Natural killer cell (primary cell): ENCODE results near the gene ACOT11. TPM values are rescaled to one million over a fixed set of nuclear protein-coding genes. Genes with fewer than 3 reads are reported as not detected.
A peak's percentile ranks its signal among the peaks of the same experiment; 100 is the strongest.

Experiments
- ATAC-seq, 3 donors: fragments of 150-1000 bp in 2 of 3; fragments of 200-7000 bp in 1 of 3; cut with Tn5 transposase; 1 replicate in 1 of 3; 2 replicates in 2 of 3; pipeline ENCODE4 v1.10.0; 2021; ENCODE audit warnings: mild to moderate bottlenecking in 2 of 3, moderate library complexity in 2 of 3
- DNase-seq, 2 donors: peaks; one replicate each; pipeline versions ENCODE4 v3.0.0 to v3.0.0-alpha.2; 2013 to 2021; ENCODE audit warnings: mixed read lengths in 1 of 2
- H3K27ac ChIP-seq: one replicate; pipeline ENCODE4 v1.5.1; 2013; ENCODE audit warnings: mild to moderate bottlenecking, low read length
- H3K27me3 ChIP-seq: one replicate; pipeline ENCODE4 v1.6.1; 2013; ENCODE audit warnings: low read length; ENCODE audit not compliant: control insufficient read depth, insufficient read depth
- H3K36me3 ChIP-seq: one replicate; pipeline ENCODE4 v1.6.1; 2013; ENCODE audit warnings: low read length; ENCODE audit not compliant: control insufficient read depth, insufficient read depth
- H3K4me1 ChIP-seq: one replicate; pipeline ENCODE4 v1.6.1; 2013; ENCODE audit warnings: low read length; ENCODE audit not compliant: control insufficient read depth, insufficient read depth
- H3K4me3 ChIP-seq: one replicate; pipeline ENCODE4 v1.5.1; 2013; ENCODE audit warnings: low read length
- H3K9me3 ChIP-seq: one replicate; pipeline ENCODE4 v1.6.1; 2013; ENCODE audit warnings: low read length; ENCODE audit not compliant: control insufficient read depth, insufficient read depth
- H3K27ac Mint-ChIP-seq, 2 donors: one replicate each; pipeline ENCODE4 v1.8.0; 2022; ENCODE audit warnings: mild to moderate bottlenecking in 2 of 2, mixed read lengths in 2 of 2, moderate library complexity in 1 of 2
- H3K27me3 Mint-ChIP-seq, 2 donors: one replicate each; pipeline ENCODE4 v1.8.0; 2022; ENCODE audit warnings: low read depth in 2 of 2, mixed read lengths in 2 of 2
- H3K36me3 Mint-ChIP-seq: one replicate; pipeline ENCODE4 v1.8.0; 2022; ENCODE audit warnings: mixed read lengths
- H3K4me1 Mint-ChIP-seq, 2 donors: one replicate each; pipeline ENCODE4 v1.8.0; 2022; ENCODE audit warnings: mixed read lengths in 2 of 2
- H3K4me3 Mint-ChIP-seq: one replicate; pipeline ENCODE4 v1.8.0; 2022; ENCODE audit warnings: mild to moderate bottlenecking, moderate library complexity, mixed read lengths
- H3K9me3 Mint-ChIP-seq, 2 donors: one replicate each; pipeline ENCODE4 v1.8.0; 2022; ENCODE audit warnings: mixed read lengths in 2 of 2
- CTCF ChIP-seq: fragments of 200-600 bp; IDR thresholded peaks from one replicate; pipeline ENCODE4 v1.8.0; 2022; ENCODE audit warnings: antibody characterized with exemption
- WGBS: methylation state at CpG from one replicate; pipeline ENCODE4 v1.1.7; 2013; ENCODE audit warnings: missing lambda C conversion rate; ENCODE audit not compliant: insufficient coverage; 5-methylcytosine and 5-hydroxymethylcytosine counted together
- intact Hi-C: fragments of 100-400 bp; cut with micrococcal nuclease; formaldehyde crosslinking; loops from one replicate; pipeline ENCODE4 v1.14.2; 2022
- total RNA-seq, 4 donors: library from RNA; stranded (reverse); fragments of 120-200 nt in 1 of 4; gene quantifications; one replicate each; pipeline versions ENCODE4 v1.2.3 to v1.2.4, GENCODE V29; 2013 to 2022

The ACOT11 gene
- total RNA-seq, 3 donors from 2014 or later (not counting 1 experiment from before 2014, with no cell fraction given), result 0.61 to 1.2 (median 0.85) TPM

GRCh38 chr1:54571326-54571725 lies 23.3 kb downstream of the ACOT11 start:
- H3K27me3 ChIP-seq, result no peaks in the 10 kb centered on the region
- H3K4me3 ChIP-seq, result no peak overlapping the region
- Mint-ChIP-seq H3K9me3 (no peaks in the 10 kb centered on the region), H3K27ac (peak overlapping the region in 1 of 2 donors; percentile 21), H3K27me3 (peaks cover 0 to 3% of the 10 kb centered on the region in 2 donors), H3K4me3 (no peak overlapping the region), H3K4me1 (peaks cover 4 to 10% of the 10 kb centered on the region in 2 donors), H3K36me3 (no peaks in the 10 kb centered on the region)
- 93% methylated on average over 3 of the region's 3 CpGs for WGBS
- no peaks in the 10 kb centered on the region for H3K9me3 ChIP-seq
- DNase-seq, result no peak
- no peak for ATAC-seq
- peaks cover 5% of the 10 kb centered on the region for H3K4me1 ChIP-seq
- no peak overlapping the region for H3K27ac ChIP-seq
- intact Hi-C loops, result no loop called here
- no peak for TF ChIP-seq CTCF
- H3K36me3 ChIP-seq, result no peaks in the 10 kb centered on the region

DNA sequence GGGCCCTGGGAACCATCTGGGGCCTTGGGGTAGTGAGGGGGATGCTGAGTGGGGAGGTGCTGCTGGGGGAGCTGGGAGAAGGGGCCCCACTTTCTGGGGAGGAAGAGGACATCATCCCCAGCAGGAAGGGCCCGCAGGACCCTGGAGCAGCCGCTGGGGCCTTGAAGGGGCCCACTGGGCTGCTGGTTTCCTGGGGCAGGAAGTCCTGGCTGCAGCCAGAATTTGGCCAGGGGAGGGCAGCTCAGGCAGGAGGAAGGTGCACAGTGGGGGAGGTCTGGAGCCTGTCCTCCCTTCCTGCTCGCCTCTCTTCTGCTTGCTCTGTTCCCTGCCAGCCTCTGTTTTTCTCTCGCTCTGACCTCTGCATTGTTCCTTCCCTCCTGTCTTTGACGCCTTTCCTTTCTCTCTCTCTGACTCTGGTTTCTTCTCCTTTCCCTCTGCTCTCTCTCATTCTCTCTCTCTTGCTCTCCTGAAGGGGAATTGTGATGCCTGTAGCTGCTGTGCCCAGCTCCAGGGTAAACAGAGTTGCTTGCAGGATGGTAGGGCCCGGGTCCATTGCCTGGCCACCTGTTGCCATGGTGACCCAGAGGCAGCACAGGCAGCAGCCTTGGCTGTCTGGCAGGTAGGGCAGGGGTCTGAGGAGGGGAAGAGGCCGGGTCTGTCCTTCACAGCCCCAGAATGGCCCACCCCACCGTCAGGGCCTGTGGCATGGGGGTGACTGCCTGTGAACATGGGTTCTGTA lies 23.9 kb downstream of the ACOT11 start:
- TF ChIP-seq CTCF, result no peak
- Mint-ChIP-seq H3K9me3 (no peaks in the 10 kb centered on the region), H3K4me1 (peaks cover 4 to 10% of the 10 kb centered on the region in 2 donors), H3K27ac (peak overlapping the region in 1 of 2 donors; percentile 25), H3K36me3 (no peaks in the 10 kb centered on the region), H3K4me3 (no peak overlapping the region), H3K27me3 (peaks cover 0 to 3% of the 10 kb centered on the region in 2 donors)
- WGBS, result 36% methylated on average over 8 of the region's 8 CpGs
- ATAC-seq (no peak), DNase-seq (no peak)
- Histone ChIP-seq H3K9me3 (no peaks in the 10 kb centered on the region), H3K27me3 (no peaks in the 10 kb centered on the region), H3K36me3 (no peaks in the 10 kb centered on the region), H3K4me1 (peaks cover 5% of the 10 kb centered on the region), H3K4me3 (no peak overlapping the region), H3K27ac (no peak overlapping the region)
- intact Hi-C loops, result no loop called here

- no peaks in the 10 kb centered on the region for H3K36me3 Mint-ChIP-seq
- TF ChIP-seq CTCF, result no peak
- H3K27me3 Mint-ChIP-seq, result peaks cover 0 to 3% of the 10 kb centered on the region in 2 donors
- WGBS, result 40% methylated on average over 3 of the region's 3 CpGs
- peaks cover 4 to 10% of the 10 kb centered on the region in 2 donors for H3K4me1 Mint-ChIP-seq
- Histone ChIP-seq H3K36me3 (no peaks in the 10 kb centered on the region), H3K4me3 (no peak overlapping the region), H3K4me1 (peaks cover 5% of the 10 kb centered on the region), H3K9me3 (no peaks in the 10 kb centered on the region), H3K27me3 (no peaks in the 10 kb centered on the region), H3K27ac (no peak overlapping the region)
- intact Hi-C loops, result no loop called here
- no peak for DNase-seq
- H3K27ac Mint-ChIP-seq, result peak overlapping the region in 1 of 2 donors; percentile 25
- no peak overlapping the region for H3K4me3 Mint-ChIP-seq
- ATAC-seq, result no peak
- no peaks in the 10 kb centered on the region for H3K9me3 Mint-ChIP-seq
These were observed 24.5 kb downstream of the ACOT11 start for GRCh38 chr1:54572542-54572850.
